NCI-H748 treated with DMSO at 0.1 percent for 48 hours (cell line): ENCODE data around the gene MAPKAP1.

ENCODE experiments used
- DNase-seq: peaks from one replicate; lab custom pipeline; 2025; lab: John Stamatoyannopoulos, UW

MAPKAP1 gene

GRCh38 chr9:125564631-125565030 is 142.4 kb downstream of the MAPKAP1 start:
- no peak for DNase-seq

- no peak for DNase-seq
Observed at GRCh38 chr9:125561509-125562148, 145.4 kb downstream of the MAPKAP1 start.

- no peak for DNase-seq
Observed at GRCh38 chr9:125559894-125560293, 147.1 kb downstream of the MAPKAP1 start.

- DNase-seq, result no peak
Observed at GRCh38 chr9:125559194-125559593, 147.8 kb downstream of the MAPKAP1 start.

GRCh38 chr9:125558453-125559092 is 148.4 kb downstream of the MAPKAP1 start:
- DNase-seq, result peak; percentile 52

GRCh38 chr9:125556046-125556721 is 150.8 kb downstream of the MAPKAP1 start:
- no peak for DNase-seq

- no peak for DNase-seq
Observed at GRCh38 chr9:125554726-125555125, 152.3 kb downstream of the MAPKAP1 start.

GRCh38 chr9:125551781-125552180 is 155.2 kb downstream of the MAPKAP1 start:
- no peak for DNase-seq

GRCh38 chr9:125549891-125550885 is 156.8 kb downstream of the MAPKAP1 start:
- DNase-seq, result no peak

- DNase-seq, result no peak
Observed at GRCh38 chr9:125549465-125549871, 157.5 kb downstream of the MAPKAP1 start.

- DNase-seq, result no peak
Observed at GRCh38 chr9:125549039-125549438, 158.0 kb downstream of the MAPKAP1 start.

GRCh38 chr9:125548141-125548540 is 158.9 kb downstream of the MAPKAP1 start:
- DNase-seq, result no peak

- DNase-seq, result no peak
Observed at GRCh38 chr9:125547368-125547767, 159.6 kb downstream of the MAPKAP1 start.

- no peak for DNase-seq
Observed at GRCh38 chr9:125545845-125546244, 161.2 kb downstream of the MAPKAP1 start.

- no peak for DNase-seq
Observed at GRCh38 chr9:125544988-125545651, 161.9 kb downstream of the MAPKAP1 start.

- no peak for DNase-seq
Observed at GRCh38 chr9:125544484-125544883, 162.5 kb downstream of the MAPKAP1 start.

GRCh38 chr9:125541840-125542243 is 165.2 kb downstream of the MAPKAP1 start:
- DNase-seq, result peak; percentile 83

GRCh38 chr9:125540497-125540896 is 166.5 kb downstream of the MAPKAP1 start:
- no peak for DNase-seq

- peak; percentile 72 for DNase-seq
Observed at GRCh38 chr9:125538092-125538473, 168.9 kb downstream of the MAPKAP1 start.

- DNase-seq, result no peak
Observed at GRCh38 chr9:125537442-125538091, 169.4 kb downstream of the MAPKAP1 start.

GRCh38 chr9:125536776-125537175 is 170.2 kb downstream of the MAPKAP1 start:
- peak; percentile 51 for DNase-seq
